Psoas muscle (tissue), 8 donors: ENCODE results near the gene TMEM150C. TPM values are rescaled to one million over a fixed set of nuclear protein-coding genes. Genes with fewer than 3 reads are reported as not detected.

Experiments used
- ATAC-seq, 4 donors: fragments of 200-7000 bp; cut with Tn5 transposase; one replicate each; pipeline ENCODE4 v1.9.1; 2020; ENCODE audit warnings: moderate library complexity in 3 of 4, mild to moderate bottlenecking in 2 of 4
- DNase-seq, 2 donors: peaks; one replicate each; pipeline ENCODE4 v3.0.0-alpha.2; 2020
- H3K27ac ChIP-seq: fragments of 200-600 bp; one replicate; pipeline ENCODE4 v1.8.0; 2022
- H3K27me3 ChIP-seq, 3 donors: fragments of 200-600 bp in 1 of 3; one replicate each; pipeline versions ENCODE4 v1.6.1 to v1.8.0; 2013 to 2022; ENCODE audit warnings: low read length in 2 of 3, mild to moderate bottlenecking in 2 of 3, moderate library complexity in 1 of 3; ENCODE audit not compliant: insufficient read depth in 3 of 3
- H3K36me3 ChIP-seq, 2 donors: fragments of 200-600 bp in 1 of 2; one replicate each; pipeline versions ENCODE4 v1.6.1 to v1.8.0; 2013 to 2022; ENCODE audit warnings: low read depth in 1 of 2, mild to moderate bottlenecking in 1 of 2, moderate library complexity in 1 of 2; ENCODE audit not compliant: insufficient read depth in 1 of 2
- H3K4me1 ChIP-seq: fragments of 200-600 bp; one replicate; pipeline ENCODE4 v1.8.0; 2022
- H3K4me3 ChIP-seq: fragments of 200-600 bp; one replicate; pipeline ENCODE4 v1.8.0; 2022; ENCODE audit warnings: mild to moderate bottlenecking
- H3K9me3 ChIP-seq: fragments of 200-600 bp; one replicate; pipeline ENCODE4 v1.8.0; 2022
- WGBS, 3 donors: extraction: QIAGEN DNeasy Blood & Tissue Kit; methylation state at CpG; one replicate each; pipeline versions ENCODE4 v1.1.6 to v1.1.7; 2013; 5-methylcytosine and 5-hydroxymethylcytosine counted together
- intact Hi-C, 2 donors: fragments of 100-400 bp; cut with DNase I; formaldehyde crosslinking; loops; one replicate each; pipeline versions ENCODE4 v1.11.0 to v1.14.2; 2022
- polyA plus RNA-seq, 3 donors: library from polyadenylated mRNA; stranded (reverse); fragments of 200-250 nt; gene quantifications; one replicate each; pipeline ENCODE4 v1.2.3, GENCODE V29; 2013
- total RNA-seq, 4 donors: library from RNA; stranded (reverse); fragmentation: NEBNext Ultra II Directional in 2 of 4; extraction: Animal tissue kit (Norgen Biotek cat#: 25700) in 2 of 4; gene quantifications; one replicate each; pipeline versions ENCODE4 v1.2.1 to v1.2.4, GENCODE V29; 2021 to 2023
- TF ChIP-seq, protein P1 (sequence below): fragments of 200-600 bp; IDR thresholded peaks from one replicate; pipeline ENCODE4 v1.8.0; 2022; ENCODE audit warnings: antibody characterized with exemption
- donor health status: healthy with polysubstance abuse.
- donor health status: DM: no; HTN: no; CAD: no; lungs with moderate emphysema.
- donor health status: Bipolar disorder and iron deficiency.
- donor health status: healthy.
- donor health status: DM: yes; HTN: yes; CAD: no.
- donor health status: DM: no; HTN: no; CAD: no.
- donor health status: DM: no; HTN: no; CAD: no.
- donor health status: DM: yes; HTN: yes; CAD: no.

The TMEM150C gene
- total and polyA plus RNA-seq, 7 donors = 2.6 to 5.8 (median 3.6) TPM

DNA sequence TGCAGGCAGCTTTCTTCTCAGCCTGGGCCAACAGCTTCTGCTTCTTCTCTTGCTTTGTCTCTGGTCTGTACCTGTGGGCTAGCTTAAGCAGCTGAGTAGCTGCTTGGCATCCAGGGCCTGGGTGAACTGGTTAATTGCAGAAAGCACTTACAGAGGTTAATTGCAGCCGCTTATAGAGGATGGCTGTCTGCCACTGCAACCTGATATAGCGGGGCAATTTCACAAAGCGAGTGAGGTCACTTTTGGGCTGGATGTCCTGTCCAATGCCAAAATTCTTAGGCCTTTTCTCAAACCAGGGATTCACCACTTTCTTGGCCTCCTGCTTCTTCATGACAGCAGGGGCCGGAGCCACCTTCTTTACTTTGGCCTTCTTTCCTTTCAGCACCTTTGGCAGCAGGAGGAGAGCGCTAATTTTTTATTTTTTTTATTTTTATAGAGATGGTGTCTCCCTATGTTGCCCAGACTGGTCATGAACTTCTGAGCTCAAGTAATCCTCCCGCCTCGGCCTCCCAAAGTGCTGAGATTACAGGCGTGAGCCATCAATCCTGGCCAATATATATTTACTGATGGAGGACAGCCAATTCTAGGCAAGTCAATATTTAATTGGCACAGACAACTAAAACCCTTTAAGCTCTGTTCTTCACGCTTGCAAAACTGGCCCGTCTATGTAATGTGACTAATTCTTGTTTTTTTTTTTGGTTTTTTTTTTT is 70.4 kb downstream of the TMEM150C start:
- no peak overlapping the region for H3K4me3 ChIP-seq
- DNase-seq (no peak), ATAC-seq (no peak)
- H3K27me3 ChIP-seq = no peaks in the 10 kb centered on the region
- TF ChIP-seq, protein P1, sequence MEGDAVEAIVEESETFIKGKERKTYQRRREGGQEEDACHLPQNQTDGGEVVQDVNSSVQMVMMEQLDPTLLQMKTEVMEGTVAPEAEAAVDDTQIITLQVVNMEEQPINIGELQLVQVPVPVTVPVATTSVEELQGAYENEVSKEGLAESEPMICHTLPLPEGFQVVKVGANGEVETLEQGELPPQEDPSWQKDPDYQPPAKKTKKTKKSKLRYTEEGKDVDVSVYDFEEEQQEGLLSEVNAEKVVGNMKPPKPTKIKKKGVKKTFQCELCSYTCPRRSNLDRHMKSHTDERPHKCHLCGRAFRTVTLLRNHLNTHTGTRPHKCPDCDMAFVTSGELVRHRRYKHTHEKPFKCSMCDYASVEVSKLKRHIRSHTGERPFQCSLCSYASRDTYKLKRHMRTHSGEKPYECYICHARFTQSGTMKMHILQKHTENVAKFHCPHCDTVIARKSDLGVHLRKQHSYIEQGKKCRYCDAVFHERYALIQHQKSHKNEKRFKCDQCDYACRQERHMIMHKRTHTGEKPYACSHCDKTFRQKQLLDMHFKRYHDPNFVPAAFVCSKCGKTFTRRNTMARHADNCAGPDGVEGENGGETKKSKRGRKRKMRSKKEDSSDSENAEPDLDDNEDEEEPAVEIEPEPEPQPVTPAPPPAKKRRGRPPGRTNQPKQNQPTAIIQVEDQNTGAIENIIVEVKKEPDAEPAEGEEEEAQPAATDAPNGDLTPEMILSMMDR = no peak
- no peaks in the 10 kb centered on the region for H3K9me3 ChIP-seq
- intact Hi-C loops = no loop called here
- H3K36me3 ChIP-seq = no peaks in the 10 kb centered on the region
- no peak overlapping the region for H3K27ac ChIP-seq
- H3K4me1 ChIP-seq = no peaks in the 10 kb centered on the region
- WGBS, 3 donors = 49 to 60% (median 51%) methylated on average over 10 of the region's 10 CpGs

DNA sequence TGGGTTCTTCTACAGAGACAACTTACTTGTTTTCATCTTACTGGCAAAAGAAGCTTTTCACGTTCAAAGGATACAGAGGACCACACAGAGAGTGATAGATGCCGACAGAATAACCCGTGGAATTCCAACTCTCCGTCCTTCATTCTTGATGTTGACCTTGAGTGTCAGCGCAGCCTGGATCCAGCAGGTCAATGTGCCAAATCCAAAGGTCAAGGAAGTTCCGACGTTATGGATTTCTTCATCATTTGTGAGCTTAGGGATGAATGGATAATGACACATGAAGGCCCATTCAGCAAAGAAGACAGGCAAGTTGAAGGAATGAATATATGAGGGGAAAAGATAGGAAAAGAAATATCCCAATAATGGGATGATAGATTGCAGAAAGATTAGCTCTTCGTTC is 71.8 kb downstream of the TMEM150C start:
- no peak overlapping the region for H3K4me3 ChIP-seq
- ATAC-seq (no peak), DNase-seq (no peak)
- H3K4me1 ChIP-seq = no peaks in the 10 kb centered on the region
- intact Hi-C loops = no loop called here
- 41 to 48% (median 47%) methylated on average over 8 of the region's 8 CpGs for WGBS, 3 donors
- no peaks in the 10 kb centered on the region for H3K36me3 ChIP-seq
- no peak overlapping the region for H3K27ac ChIP-seq
- H3K27me3 ChIP-seq = no peaks in the 10 kb centered on the region
- H3K9me3 ChIP-seq = no peaks in the 10 kb centered on the region
- TF ChIP-seq, protein P1 = no peak

GRCh38 chr4:82489076-82489475 is 72.7 kb downstream of the TMEM150C start:
- TF ChIP-seq, protein P1 = no peak
- no peak overlapping the region for H3K27ac ChIP-seq
- ATAC-seq (no peak), DNase-seq (no peak)
- H3K9me3 ChIP-seq = no peaks in the 10 kb centered on the region
- H3K4me1 ChIP-seq = no peaks in the 10 kb centered on the region
- H3K27me3 ChIP-seq = no peaks in the 10 kb centered on the region
- WGBS, 3 donors = 97 to 100% (median 100%) methylated on average over 1 of the region's 1 CpG
- no peak overlapping the region for H3K4me3 ChIP-seq
- intact Hi-C loops = no loop called here
- no peaks in the 10 kb centered on the region for H3K36me3 ChIP-seq

GRCh38 chr4:82484996-82485783 is 76.6 kb downstream of the TMEM150C start:
- Histone ChIP-seq H3K4me3 (no peak overlapping the region), H3K27ac (no peak overlapping the region), H3K4me1 (no peaks in the 10 kb centered on the region), H3K36me3 (no peaks in the 10 kb centered on the region), H3K9me3 (no peaks in the 10 kb centered on the region), H3K27me3 (no peaks in the 10 kb centered on the region)
- ATAC-seq = no peak
- TF ChIP-seq, protein P1 = no peak
- intact Hi-C loops = no loop called here
- DNase-seq = no peak
- WGBS, 3 donors = 60 to 71% (median 71%) methylated on average over 14 of the region's 14 CpGs
